Mesothelial cell of epicardium (in vitro differentiated cells): Measurements from ENCODE around the gene MYRIP. TPM values are rescaled to one million over a fixed set of nuclear protein-coding genes. Genes with fewer than 3 reads are reported as not detected.

Source experiments
- DNase-seq, 2 experiments: peaks; one replicate each; pipeline ENCODE4 v3.0.0; 2021; ENCODE audit warnings: low spot score in 2 of 2; ENCODE audit not compliant: unreplicated experiment in 2 of 2
- H3K27ac Mint-ChIP-seq: 2 replicates; pipeline ENCODE4 v1.8.0; 2021; ENCODE audit warnings: mixed read lengths
- H3K27me3 Mint-ChIP-seq: 2 replicates; pipeline ENCODE4 v1.8.0; 2021; ENCODE audit warnings: low read depth, mixed read lengths
- H3K36me3 Mint-ChIP-seq: 2 replicates; pipeline ENCODE4 v1.8.0; 2021; ENCODE audit warnings: mixed read lengths
- H3K4me1 Mint-ChIP-seq: 2 replicates; pipeline ENCODE4 v1.8.0; 2021; ENCODE audit warnings: mixed read lengths
- H3K4me3 Mint-ChIP-seq: 2 replicates; pipeline ENCODE4 v1.8.0; 2021; ENCODE audit warnings: mild to moderate bottlenecking, moderate library complexity, mixed read lengths
- H3K9me3 Mint-ChIP-seq: 2 replicates; pipeline ENCODE4 v1.8.0; 2021; ENCODE audit warnings: mixed read lengths
- total RNA-seq: library from RNA; stranded (reverse); gene quantifications from 3 replicates; pipeline ENCODE4 v1.2.1, GENCODE V29; 2021
- TF ChIP-seq, protein P1 (sequence below): fragments of 200-600 bp; sonication (generic); IDR thresholded peaks from one replicate; pipeline ENCODE4 v1.5.0; 2021; ENCODE audit warnings: antibody characterized with exemption; ENCODE audit not compliant: unreplicated experiment

The MYRIP gene
- total RNA-seq, 1 donor from 2014 or later, result 0.63 TPM

DNA sequence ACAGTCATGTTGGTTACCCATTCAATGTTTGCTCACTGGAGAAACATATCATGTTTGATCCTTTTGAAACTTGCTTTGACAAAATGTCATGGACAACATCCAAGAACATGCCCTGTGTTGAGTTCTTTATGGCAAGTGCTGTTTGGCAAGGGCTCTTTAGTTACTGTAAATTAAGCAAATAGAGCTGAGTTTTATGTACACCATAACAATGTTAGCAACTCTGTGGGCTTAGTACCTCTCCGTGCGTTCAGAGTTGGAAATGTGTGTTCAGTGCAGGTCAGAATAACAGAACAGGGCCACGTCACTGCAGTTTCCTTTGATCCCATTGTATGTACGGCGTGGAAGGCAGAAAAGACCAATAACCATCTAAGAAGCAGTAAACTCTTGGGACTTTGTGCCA is 132.5 kb downstream of the MYRIP start:
- no peaks in the 10 kb centered on the region for H3K9me3 Mint-ChIP-seq
- TF ChIP-seq, protein P1, sequence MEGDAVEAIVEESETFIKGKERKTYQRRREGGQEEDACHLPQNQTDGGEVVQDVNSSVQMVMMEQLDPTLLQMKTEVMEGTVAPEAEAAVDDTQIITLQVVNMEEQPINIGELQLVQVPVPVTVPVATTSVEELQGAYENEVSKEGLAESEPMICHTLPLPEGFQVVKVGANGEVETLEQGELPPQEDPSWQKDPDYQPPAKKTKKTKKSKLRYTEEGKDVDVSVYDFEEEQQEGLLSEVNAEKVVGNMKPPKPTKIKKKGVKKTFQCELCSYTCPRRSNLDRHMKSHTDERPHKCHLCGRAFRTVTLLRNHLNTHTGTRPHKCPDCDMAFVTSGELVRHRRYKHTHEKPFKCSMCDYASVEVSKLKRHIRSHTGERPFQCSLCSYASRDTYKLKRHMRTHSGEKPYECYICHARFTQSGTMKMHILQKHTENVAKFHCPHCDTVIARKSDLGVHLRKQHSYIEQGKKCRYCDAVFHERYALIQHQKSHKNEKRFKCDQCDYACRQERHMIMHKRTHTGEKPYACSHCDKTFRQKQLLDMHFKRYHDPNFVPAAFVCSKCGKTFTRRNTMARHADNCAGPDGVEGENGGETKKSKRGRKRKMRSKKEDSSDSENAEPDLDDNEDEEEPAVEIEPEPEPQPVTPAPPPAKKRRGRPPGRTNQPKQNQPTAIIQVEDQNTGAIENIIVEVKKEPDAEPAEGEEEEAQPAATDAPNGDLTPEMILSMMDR, result no peak
- H3K36me3 Mint-ChIP-seq, result no peaks in the 10 kb centered on the region
- no peaks in the 10 kb centered on the region for H3K4me1 Mint-ChIP-seq
- H3K4me3 Mint-ChIP-seq, result no peak overlapping the region
- no peak overlapping the region for H3K27ac Mint-ChIP-seq
- peaks cover 6% of the 10 kb centered on the region for H3K27me3 Mint-ChIP-seq
- no peak for DNase-seq

DNA sequence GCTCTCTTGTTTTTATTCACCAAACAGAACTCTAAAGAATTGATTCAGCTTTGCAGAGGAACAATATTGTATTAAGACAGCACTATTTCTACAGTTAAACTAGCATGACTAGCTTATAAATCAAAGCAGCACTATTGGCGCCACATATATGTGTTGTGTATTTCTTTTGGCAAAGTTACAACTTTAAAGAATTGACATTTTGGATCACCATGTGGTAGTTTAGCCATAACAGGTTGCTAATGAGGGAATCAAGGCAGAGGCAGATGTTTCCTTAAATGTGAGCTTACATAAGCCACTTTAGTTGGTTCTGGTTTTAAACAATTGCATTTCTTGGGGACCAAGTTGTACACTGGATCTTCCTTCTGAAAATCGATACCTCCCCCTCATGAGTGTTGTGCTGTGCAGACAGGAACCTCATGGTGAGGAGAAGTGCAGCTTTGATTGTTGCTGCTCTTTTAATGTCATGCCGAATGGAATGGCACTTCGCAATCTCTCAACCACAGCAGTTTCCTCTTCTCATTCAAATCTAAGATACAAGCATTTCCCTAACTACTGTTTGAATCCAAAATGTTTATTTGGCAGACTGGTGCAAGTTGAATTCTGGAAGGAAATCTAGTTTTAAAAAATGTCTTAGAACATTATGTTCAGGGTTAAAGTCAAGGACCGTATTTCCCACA is 151.2 kb downstream of the MYRIP start:
- Mint-ChIP-seq H3K27ac (no peak overlapping the region), H3K4me3 (no peak overlapping the region), H3K4me1 (no peaks in the 10 kb centered on the region), H3K27me3 (no peaks in the 10 kb centered on the region), H3K36me3 (no peaks in the 10 kb centered on the region), H3K9me3 (peaks cover 12% of the 10 kb centered on the region)
- no peak for DNase-seq
- TF ChIP-seq, protein P1, result no peak

DNA sequence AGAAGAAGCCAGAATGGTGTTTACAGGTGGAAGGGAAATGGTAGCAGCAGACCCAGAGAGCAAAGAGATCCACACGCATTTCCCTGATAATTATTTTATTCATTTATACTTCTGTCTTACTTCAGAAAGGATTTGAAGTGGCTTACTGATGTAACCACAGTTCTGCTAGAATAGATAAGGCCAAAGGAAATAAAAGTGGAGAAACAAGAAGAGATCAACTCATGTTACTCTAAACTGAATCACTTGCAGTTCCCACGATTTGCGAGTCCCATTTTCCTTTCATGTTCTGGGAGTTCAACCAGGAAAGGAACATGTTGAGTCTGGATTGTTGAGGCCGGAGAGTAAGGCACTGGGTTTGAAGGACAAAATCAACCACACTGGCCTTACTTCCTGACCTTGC is 151.8 kb downstream of the MYRIP start:
- Mint-ChIP-seq H3K27me3 (peaks cover 2% of the 10 kb centered on the region), H3K9me3 (peaks cover 8% of the 10 kb centered on the region)

DNA sequence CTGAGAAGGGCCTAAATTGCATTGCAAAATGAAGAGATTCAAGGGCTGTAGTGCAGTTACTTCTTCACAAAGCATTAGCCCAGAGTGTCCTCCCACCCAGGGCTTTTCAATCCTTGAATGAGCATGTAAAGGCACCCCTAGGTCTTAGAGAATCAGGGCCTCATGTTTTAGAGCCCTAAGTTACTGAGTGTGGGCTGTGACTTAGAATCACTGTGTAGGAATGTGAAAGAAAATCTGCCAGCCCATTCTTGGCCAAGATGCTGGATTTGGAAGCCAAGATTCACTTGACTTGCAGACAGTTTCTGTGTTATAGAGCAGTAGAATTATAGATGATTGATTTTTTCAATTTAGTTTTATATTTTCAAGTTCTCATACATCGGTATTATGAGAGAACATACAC is 153.2 kb downstream of the MYRIP start:
- DNase-seq, result no peak
- TF ChIP-seq, protein P1, result no peak
- Mint-ChIP-seq H3K36me3 (no peaks in the 10 kb centered on the region), H3K4me3 (no peak overlapping the region), H3K27ac (no peak overlapping the region), H3K9me3 (peaks cover 4% of the 10 kb centered on the region), H3K27me3 (peaks cover 4% of the 10 kb centered on the region), H3K4me1 (no peaks in the 10 kb centered on the region)

More for the DNA sequence above, 151.8 kb downstream of the MYRIP start:
- no peak for DNase-seq
- TF ChIP-seq, protein P1, result no peak
- Mint-ChIP-seq H3K27ac (no peak overlapping the region), H3K36me3 (no peaks in the 10 kb centered on the region), H3K4me1 (no peaks in the 10 kb centered on the region), H3K4me3 (no peak overlapping the region)

DNA sequence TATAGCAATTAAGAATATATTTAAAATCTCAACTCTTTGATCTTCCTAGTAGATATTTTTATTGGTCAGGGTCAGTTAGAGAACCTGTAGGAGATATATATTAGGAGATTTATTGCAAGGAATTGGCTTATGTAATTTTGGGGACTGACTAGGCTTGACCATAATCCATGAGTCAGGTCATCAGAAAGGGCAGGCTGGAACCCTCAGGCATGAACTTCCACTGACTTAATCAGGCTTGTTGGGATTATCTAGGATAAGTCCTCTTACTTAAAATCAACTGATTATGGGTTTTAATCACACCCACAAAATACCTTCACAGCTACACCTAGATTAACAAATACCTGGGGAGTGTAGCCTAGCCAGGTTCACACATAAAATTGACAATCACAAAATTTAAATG is 156.1 kb downstream of the MYRIP start:
- no peak overlapping the region for H3K4me3 Mint-ChIP-seq
- no peak for DNase-seq

More for the DNA sequence above, 156.1 kb downstream of the MYRIP start:
- TF ChIP-seq, protein P1, result no peak
- no peaks in the 10 kb centered on the region for H3K36me3 Mint-ChIP-seq
- no peaks in the 10 kb centered on the region for H3K4me1 Mint-ChIP-seq
- H3K27me3 Mint-ChIP-seq, result peaks cover 23% of the 10 kb centered on the region
- H3K9me3 Mint-ChIP-seq, result peaks cover 13% of the 10 kb centered on the region
- no peak overlapping the region for H3K27ac Mint-ChIP-seq
